Measurements from ENCODE around the gene ARHGAP40. TPM values are rescaled to one million over a fixed set of nuclear protein-coding genes. Genes with fewer than 3 reads are reported as not detected.

The ARHGAP40 gene
- total and polyA plus RNA-seq, 9 of the 15 experiments (the other 6 are each of a cell fraction or from before 2014, with no cell fraction given), result not detected

DNA sequence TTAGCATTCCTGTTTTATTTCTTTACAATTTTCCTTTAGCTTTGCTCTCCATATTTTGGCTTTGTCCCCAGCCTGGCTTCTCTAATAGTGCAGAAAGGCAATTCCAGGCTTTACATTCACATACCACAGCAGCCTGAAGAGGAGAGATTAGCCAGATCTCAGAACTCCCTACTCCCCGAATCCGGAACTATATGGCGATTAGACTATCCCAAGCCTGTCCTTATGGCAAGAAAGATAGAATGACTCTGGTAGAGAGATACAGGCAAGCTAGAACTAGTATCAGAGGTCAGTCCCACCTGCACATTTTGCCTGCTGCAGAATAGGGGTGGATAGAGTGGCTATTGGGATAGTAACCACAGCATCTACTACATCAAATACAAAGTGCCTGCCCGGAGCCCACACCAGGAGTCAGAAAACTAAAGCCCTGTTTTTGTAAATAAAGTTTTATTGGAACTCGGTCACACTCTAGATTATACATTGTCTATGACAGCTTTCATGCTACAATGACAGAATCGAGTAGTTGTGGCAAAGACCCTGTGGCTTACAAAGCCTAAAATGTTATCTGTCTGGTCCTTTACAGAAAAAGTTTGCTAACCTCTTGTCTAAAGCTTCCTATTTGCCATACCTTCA lies 37.7 kb upstream of the ARHGAP40 start (continued):
- TF ChIP-seq, protein P1, sequence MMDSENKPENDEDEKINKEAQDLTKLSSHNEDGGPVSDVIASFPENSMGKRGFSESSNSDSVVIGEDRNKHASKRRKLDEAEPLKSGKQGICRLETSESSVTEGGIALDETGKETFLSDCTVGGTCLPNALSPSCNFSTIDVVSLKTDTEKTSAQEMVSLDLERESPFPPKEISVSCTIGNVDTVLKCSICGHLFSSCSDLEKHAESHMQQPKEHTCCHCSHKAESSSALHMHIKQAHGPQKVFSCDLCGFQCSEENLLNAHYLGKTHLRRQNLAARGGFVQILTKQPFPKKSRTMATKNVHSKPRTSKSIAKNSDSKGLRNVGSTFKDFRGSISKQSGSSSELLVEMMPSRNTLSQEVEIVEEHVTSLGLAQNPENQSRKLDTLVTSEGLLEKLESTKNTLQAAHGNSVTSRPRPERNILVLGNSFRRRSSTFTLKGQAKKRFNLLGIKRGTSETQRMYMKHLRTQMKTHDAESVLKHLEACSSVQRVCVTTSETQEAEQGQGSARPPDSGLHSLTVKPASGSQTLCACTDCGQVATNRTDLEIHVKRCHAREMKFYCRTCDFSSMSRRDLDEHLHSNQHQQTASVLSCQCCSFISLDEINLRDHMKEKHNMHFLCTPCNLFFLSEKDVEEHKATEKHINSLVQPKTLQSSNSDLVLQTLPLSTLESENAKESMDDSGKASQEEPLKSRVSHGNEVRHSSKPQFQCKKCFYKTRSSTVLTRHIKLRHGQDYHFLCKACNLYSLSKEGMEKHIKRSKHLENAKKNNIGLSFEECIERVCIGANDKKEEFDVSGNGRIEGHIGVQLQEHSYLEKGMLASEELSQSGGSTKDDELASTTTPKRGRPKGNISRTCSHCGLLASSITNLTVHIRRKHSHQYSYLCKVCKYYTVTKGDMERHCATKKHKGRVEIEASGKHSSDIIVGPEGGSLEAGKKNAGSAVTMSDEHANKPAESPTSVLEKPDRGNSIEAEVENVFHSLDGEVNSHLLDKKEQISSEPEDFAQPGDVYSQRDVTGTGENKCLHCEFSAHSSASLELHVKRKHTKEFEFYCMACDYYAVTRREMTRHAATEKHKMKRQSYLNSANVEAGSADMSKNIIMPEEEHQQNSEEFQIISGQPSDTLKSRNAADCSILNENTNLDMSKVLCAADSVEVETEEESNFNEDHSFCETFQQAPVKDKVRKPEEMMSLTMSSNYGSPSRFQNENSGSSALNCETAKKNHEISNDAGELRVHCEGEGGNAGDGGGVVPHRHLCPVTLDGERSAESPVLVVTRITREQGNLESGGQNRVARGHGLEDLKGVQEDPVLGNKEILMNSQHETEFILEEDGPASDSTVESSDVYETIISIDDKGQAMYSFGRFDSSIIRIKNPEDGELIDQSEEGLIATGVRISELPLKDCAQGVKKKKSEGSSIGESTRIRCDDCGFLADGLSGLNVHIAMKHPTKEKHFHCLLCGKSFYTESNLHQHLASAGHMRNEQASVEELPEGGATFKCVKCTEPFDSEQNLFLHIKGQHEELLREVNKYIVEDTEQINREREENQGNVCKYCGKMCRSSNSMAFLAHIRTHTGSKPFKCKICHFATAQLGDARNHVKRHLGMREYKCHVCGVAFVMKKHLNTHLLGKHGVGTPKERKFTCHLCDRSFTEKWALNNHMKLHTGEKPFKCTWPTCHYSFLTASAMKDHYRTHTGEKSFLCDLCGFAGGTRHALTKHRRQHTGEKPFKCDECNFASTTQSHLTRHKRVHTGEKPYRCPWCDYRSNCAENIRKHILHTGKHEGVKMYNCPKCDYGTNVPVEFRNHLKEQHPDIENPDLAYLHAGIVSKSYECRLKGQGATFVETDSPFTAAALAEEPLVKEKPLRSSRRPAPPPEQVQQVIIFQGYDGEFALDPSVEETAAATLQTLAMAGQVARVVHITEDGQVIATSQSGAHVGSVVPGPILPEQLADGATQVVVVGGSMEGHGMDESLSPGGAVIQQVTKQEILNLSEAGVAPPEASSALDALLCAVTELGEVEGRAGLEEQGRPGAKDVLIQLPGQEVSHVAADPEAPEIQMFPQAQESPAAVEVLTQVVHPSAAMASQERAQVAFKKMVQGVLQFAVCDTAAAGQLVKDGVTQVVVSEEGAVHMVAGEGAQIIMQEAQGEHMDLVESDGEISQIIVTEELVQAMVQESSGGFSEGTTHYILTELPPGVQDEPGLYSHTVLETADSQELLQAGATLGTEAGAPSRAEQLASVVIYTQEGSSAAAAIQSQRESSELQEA (IDR thresholded peaks at IDR 0.05; ENCODE audit: low read depth), result no peak
- TF ChIP-seq JUNB (CRISPR knock-in tag; conservative IDR thresholded peaks at IDR 0.05) (no peak), TCF3 (CRISPR knock-in tag; IDR thresholded peaks at IDR 0.05) (peak; percentile 97), HIVEP1 (CRISPR knock-in tag; IDR thresholded peaks at IDR 0.05) (no peak), SP2 (IDR thresholded peaks at IDR 0.05; ENCODE audit: extremely low read depth, low read depth, low read length, poor library complexity, severe bottlenecking) (no peak), LEF1 (IDR thresholded peaks at IDR 0.05) (0 out of 2 replicates have a peak, but pooled peaks have one; percentile 44), SP1 (CRISPR knock-in tag; IDR thresholded peaks at IDR 0.05) (no peak), ZNF561 (CRISPR knock-in tag; conservative IDR thresholded peaks at IDR 0.05) (no peak), MXI1 (IDR thresholded peaks at IDR 0.05; ENCODE audit: low read depth, low read length) (0 out of 2 replicates have a peak, but pooled peaks have one; percentile 35)
- TF ChIP-seq, protein P2, sequence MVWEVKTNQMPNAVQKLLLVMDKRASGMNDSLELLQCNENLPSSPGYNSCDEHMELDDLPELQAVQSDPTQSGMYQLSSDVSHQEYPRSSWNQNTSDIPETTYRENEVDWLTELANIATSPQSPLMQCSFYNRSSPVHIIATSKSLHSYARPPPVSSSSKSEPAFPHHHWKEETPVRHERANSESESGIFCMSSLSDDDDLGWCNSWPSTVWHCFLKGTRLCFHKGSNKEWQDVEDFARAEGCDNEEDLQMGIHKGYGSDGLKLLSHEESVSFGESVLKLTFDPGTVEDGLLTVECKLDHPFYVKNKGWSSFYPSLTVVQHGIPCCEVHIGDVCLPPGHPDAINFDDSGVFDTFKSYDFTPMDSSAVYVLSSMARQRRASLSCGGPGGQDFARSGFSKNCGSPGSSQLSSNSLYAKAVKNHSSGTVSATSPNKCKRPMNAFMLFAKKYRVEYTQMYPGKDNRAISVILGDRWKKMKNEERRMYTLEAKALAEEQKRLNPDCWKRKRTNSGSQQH (CRISPR knock-in tag; IDR thresholded peaks at IDR 0.05), result peak; percentile 32; the same call in 1 of the 2 replicates
- TF ChIP-seq, protein P3, sequence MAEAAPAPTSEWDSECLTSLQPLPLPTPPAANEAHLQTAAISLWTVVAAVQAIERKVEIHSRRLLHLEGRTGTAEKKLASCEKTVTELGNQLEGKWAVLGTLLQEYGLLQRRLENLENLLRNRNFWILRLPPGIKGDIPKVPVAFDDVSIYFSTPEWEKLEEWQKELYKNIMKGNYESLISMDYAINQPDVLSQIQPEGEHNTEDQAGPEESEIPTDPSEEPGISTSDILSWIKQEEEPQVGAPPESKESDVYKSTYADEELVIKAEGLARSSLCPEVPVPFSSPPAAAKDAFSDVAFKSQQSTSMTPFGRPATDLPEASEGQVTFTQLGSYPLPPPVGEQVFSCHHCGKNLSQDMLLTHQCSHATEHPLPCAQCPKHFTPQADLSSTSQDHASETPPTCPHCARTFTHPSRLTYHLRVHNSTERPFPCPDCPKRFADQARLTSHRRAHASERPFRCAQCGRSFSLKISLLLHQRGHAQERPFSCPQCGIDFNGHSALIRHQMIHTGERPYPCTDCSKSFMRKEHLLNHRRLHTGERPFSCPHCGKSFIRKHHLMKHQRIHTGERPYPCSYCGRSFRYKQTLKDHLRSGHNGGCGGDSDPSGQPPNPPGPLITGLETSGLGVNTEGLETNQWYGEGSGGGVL (CRISPR knock-in tag; IDR thresholded peaks at IDR 0.05), result no peak
- TF ChIP-seq, protein P4, sequence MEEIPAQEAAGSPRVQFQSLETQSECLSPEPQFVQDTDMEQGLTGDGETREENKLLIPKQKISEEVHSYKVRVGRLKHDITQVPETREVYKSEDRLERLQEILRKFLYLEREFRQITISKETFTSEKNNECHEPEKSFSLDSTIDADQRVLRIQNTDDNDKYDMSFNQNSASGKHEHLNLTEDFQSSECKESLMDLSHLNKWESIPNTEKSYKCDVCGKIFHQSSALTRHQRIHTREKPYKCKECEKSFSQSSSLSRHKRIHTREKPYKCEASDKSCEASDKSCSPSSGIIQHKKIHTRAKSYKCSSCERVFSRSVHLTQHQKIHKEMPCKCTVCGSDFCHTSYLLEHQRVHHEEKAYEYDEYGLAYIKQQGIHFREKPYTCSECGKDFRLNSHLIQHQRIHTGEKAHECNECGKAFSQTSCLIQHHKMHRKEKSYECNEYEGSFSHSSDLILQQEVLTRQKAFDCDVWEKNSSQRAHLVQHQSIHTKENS (CRISPR knock-in tag; IDR thresholded peaks at IDR 0.05), result no peak

Data from K562 (cell line).